ENCODE data around the gene DNAH6.

The DNAH6 gene

DNA sequence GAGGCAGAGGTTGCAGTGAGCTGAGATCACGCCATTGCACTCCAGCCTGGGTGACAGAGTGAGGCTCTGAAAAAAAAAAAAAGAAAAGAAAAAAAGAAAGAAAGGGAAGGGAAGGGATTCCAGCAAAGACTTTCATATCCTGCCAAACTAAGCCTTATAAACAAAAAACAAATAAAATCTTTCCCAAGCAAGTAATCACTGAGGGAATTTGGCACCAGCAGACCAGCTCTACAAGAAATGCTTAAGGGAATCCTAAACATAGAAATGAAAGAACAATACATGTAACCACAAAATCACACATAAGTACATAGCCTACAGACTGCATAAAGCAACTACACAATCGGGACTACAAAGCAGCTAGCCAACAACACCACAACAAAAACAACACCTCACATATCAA lies 285.5 kb downstream of the DNAH6 start:
- DNase-seq (ENCODE audit: low read depth), result no peak

DNA sequence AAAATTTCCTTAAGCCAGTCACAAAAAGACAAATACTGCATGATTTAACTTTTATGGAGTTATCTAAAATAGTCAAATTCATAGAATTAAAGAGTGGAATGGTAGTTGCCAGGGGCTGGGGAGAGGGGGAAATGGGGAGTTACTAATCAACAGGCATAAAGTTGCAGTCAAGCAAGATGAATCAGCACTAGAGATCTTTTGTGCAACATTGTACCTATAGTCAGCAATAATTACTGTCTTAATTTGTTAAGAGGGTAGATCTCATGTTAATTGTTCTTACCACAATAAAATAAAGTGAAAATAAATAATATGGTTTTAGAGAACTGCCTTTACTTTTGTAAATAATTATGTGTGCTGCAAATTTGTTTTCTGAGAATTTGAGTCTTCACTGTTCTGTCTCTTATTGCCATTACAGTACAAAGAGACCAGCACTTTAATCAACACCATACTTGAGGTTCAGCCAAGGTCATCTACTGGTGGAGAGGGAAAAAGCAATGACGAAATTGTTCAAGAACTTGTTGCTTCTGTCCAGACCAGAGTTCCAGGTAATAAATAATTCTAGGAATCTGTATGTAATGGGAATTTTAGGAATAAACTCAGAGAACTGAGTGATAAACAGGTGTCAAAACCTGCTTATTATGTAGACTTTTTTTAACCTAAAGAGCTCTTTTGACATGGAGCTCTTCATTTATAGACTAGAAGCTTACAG lies 289.1 kb downstream of the DNAH6 start:
- DNase-seq (ENCODE audit: low read depth), result no peak

DNA sequence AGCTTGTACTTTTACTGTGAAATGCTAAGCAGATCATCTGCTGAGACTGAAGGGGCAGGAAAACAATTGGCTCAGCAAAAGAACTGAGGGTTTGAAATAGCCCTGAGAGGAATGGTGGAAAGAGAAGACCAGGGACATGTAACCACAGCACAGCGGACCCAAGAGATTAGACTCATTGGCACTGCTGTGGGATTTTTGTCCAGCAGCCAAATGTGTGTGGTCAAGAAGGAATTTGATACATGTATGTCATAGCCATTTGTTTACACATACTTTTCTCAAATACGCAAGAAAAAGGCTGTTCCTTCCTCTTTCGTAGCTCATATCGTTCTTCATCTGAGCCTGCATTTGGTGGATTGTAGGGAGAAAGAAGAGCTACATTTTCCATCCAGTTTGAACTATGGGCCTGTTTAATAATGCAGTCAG lies 290.8 kb downstream of the DNAH6 start:
- DNase-seq (ENCODE audit: low read depth), result no peak

DNA sequence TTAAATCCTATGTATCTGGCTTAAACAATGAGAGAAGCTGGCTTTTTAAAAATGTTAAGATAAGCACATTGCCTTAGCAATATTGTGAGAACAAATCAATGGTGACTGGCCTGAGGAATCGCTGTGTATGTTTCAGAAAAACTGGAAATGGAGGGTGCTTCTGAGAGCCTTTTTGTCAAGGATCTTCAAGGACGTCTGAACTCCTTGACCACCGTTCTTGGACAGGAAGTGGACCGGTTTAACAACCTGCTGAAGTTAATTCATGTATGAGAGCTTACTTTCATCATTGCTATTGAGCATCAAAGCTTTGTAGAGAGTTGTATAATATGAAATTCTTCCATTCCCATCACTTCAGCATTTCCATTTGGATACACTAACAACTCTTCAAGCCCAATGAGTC lies 292.0 kb downstream of the DNAH6 start:
- no peak for DNase-seq (ENCODE audit: low read depth)

DNA sequence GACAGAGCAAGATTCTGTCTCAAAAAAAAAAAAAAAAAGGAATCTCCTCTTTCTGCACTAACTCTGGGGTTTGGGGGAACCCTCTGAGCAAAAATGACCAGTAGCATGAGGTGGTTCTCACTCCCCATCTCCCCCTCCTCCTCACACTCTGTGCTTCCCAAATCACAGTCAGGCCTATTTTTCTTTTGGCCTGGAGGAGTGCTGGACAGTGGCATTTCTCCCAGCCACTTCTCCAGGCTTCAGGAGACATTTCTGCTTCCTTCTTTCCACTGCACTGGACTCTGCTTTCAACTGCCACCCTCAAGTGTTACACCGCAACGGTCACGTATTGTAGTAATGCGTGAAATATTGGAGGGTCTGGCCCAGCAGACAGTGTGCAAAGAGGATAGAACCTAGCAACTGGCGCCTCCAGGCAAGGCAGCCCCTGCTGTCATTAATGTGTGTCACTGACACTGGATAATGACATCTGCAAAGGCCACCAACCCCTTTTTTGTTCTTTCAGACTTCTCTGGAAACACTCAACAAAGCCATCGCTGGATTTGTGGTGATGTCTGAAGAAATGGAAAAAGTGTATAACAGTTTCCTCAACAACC lies 295.6 kb downstream of the DNAH6 start:
- DNase-seq (ENCODE audit: low read depth), result no peak

DNA sequence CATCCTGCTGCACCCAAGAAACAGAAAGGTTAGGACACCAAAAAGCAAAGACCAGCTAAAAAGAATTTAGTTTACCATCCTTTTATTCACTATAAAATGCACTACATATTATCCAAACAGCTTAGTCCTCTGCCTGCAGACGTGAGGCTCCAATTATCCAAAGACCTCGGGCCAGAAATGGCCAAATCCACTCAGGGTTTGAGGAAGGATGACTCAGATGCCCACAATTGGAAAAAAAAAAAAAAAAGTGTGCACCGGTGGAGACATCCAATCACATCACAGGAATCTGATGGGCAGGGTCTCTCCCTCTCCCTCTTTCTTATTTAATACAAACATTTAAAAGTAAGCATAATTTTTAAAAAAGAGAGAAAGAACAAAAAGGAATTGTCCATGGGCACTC lies 298.8 kb downstream of the DNAH6 start:
- no peak for DNase-seq (ENCODE audit: low read depth)

DNA sequence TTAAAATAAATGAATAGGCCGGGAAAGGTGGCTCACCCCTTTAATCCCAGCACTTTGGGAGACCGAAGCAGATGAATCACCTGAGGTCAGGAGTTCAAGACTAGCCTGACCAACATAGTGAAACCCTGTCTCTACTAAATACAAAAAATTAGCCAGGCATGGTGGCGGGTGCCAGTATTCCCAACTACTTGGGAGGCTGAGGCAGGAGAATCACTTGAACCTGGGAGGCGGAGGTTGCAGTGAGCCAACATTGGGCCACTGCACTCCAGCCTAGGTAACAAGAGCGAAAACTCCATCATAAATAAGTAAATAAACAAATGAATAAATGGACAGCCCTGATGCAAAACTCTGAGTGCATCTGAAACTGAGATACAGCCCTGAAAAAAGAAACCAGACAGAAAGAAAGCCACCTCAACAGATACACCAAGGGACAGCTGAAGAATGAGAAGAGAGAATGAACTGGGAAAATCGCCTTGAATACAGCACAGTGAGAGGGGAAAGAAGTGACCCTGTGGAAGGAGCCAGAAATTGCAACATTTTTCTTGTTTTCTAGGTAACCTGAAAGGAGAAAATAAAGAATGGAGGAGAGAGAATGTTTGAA lies 300.2 kb downstream of the DNAH6 start:
- DNase-seq (ENCODE audit: low read depth), result no peak

DNA sequence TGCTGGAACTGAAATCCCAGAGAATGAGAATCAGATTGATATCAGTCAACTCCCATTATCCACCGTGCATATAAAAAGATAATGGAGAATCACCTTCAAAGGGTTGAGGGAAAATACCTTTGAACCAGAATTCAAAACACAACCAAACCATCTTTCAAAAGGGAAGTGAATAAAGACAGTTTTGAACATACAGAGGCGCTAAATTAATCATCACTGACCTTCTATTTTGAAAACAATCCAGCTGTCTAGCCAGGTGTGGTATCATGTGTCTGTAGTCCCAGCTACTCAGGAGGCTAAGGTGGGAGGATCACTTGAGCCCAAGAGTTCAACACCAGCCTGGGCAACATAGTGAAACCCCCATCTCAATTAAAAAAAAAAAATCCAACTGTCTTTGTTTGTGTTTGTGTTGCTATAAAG lies 300.9 kb downstream of the DNAH6 start:
- DNase-seq (ENCODE audit: low read depth), result no peak

DNA sequence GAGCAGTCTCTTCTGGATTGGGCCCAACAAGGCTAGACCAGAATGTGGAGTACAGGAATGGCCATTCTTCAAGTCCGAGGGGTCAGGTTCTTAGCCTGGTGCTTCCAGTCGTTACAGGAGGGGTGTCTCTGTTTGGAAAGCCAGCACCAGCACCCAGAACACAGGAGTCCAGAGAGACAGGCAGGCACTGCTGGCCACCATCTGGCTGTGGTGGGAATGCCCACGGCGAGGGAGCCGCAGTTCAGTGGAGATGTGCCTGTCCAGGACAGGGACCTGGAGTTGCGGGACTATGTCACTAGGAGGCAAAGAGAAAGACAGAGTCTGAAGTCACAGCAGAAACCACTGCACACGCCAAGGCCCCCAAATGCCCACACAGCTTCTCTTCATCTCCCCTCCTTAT lies 305.5 kb downstream of the DNAH6 start:
- DNase-seq (ENCODE audit: low read depth), result no peak

DNA sequence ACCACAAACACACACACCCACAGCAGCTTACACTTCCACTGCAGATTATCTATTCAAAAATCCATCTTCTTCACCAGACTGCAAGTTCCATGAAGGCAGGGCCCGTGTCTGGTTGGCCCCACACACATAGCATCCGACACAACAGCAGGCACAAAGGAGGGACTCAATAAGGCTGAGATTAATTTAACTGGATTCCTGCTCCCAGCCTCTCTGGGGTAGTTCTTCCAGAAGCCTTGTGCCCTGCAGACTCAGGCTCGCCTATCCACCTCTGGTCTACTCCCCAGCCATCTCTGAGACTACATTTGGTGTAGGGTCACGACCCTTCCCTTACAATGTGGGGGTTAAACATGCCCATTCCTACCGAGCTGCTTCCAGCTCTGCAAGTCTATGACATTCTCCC lies 306.9 kb downstream of the DNAH6 start:
- no peak for DNase-seq (ENCODE audit: low read depth)

DNA sequence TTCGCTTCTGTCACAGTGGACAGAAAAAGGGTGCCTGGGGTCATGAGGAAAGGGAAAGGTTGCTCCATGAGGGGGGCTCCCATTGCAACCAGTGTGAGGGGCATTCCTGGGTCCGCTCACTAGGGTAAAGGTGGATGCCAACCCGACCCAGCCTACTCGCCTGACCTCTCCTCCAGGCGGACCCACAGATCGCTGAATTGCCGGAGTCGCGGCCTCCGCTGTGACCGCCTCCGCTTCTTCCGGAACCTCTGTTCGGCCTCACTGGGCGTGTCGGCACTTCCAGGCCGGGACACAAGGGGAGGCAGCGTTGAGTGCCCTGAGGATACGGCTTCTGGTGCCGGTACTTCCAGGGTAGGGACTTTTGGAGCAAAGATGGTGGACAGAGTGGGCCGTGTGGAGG lies 307.5 kb downstream of the DNAH6 start:
- no peak for DNase-seq (ENCODE audit: low read depth)

DNA sequence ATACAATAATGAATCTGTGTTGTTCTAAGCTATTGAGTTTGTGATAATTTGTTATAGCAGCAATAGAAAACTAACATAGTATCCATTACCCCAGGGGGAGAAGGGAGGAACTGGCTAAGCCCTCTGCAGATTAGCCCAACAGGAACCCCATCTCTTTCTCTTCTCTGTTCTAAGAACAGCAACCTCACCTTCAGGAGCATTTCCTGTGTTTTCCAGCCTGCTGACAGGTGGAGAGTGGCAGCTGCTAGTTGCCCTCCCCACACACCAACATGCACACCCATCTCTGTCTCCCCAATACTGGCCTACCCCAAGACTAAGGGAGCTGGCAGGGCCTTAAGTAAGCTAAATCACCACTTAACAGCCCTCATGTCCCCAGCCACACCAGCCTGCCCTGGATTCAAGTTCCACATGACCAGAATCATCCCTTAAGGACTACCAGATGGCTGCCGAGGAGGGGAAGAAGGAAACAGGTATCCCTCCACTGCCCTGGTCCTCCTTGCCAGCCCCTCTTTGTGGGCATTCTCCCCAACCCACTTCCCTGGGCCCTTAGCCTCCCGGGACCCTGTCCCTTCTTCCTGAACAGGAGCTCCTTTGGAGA lies 311.8 kb downstream of the DNAH6 start:
- no peak for DNase-seq (ENCODE audit: low read depth)

DNA sequence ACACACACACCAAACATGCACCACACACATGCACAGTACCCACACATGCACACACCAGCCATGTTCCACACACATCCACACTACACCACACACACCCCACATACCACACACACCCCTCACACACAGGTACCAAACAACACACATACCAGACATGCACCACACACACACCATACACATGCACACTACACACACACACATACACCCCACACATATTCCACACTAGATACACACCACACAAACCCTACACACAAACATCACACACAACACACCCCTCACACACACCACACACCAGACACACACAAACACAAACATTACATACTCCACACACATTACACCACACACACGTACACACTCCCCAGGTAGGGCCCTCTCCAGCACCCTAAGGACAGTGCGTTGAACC lies 313.4 kb downstream of the DNAH6 start:
- DNase-seq (ENCODE audit: low read depth), result no peak

DNA sequence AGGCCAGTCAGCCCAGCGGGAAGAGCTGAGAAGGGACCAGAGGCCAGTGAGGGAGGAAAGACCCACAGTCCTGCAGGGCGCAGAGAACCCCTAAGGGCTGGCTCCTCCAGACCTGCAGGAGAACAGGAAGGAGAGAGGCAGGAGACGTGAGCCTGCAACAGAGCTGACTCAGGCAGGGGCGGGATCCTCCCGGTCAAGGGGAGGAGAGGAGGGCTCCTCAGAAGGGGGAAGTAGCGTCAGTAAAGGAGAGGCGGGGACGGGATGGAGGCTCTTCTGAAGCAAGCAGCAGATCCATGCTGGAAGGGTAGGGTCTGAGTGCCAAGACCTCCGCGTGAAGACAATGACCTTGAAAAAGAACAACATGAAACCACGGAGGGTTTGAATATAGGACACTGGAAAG lies 313.8 kb downstream of the DNAH6 start:
- no peak for DNase-seq (ENCODE audit: low read depth)

DNA sequence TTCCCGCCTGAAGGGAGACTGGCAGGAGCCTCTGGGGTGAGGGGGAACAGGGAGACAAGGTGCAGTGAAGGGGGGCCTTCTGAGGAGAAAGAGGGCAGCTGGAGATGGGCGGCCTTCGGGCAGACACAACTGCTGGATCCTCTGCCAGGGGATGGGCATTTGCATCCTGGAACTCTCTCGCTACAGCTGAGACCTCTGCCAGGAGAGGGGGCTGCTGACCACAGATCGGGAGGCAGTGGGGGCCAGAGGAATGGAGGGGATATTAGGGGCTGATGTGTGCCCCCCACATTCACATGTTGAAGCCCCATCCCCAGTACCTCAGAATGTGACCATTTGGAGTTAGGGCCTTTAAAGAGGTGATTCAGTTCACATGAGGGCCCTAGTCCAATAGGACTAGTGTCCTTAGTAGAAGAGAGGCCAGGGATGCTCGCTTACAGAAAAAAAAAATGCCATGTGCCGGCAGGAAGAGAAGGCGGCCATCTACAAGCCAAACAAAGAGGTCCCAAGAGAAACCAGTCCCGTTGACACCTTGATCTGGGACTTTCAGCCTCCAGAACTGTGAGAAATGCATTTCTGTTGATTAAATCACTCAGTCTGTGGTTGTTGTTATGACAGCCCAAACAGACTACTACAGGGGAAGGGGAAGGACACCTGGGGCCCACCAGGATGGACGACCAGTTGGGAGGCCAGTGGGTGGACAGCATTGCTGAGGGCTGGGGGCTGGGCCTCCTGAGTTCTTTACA lies 314.6 kb downstream of the DNAH6 start:
- DNase-seq (ENCODE audit: low read depth), result no peak

DNA sequence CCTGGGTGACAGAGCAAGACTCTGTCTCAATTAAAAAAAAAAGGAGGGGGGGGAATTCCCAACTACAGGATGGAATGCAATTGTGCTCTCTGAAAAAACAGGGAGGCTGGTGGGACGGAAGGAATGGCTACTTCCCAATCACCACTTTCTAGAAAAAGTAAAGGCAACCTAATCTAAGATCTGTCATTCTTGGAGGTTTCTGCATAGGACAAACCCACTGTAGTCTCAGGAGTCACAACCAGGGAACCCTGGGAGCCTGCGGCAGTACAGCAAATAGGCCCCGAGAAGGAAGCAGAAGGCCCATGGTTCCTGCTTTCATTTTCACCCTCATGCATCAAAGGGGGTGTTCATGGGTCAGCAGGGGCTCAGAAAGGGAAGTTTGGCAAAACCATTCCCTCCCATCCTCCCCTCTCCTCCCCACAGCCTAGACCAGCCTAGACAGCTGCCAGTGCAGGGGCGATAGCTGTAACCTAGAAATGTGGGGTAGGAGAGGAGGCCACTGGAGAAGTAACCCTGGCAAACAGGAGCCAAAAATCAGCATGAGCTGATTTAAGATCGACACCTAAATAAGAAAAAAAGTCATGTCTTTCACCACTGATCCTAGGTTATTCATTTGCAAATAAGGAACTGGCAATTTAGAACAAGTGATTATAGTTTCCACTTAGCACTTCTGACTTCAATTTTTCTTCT lies 316.6 kb downstream of the DNAH6 start:
- DNase-seq (ENCODE audit: low read depth), result no peak

DNA sequence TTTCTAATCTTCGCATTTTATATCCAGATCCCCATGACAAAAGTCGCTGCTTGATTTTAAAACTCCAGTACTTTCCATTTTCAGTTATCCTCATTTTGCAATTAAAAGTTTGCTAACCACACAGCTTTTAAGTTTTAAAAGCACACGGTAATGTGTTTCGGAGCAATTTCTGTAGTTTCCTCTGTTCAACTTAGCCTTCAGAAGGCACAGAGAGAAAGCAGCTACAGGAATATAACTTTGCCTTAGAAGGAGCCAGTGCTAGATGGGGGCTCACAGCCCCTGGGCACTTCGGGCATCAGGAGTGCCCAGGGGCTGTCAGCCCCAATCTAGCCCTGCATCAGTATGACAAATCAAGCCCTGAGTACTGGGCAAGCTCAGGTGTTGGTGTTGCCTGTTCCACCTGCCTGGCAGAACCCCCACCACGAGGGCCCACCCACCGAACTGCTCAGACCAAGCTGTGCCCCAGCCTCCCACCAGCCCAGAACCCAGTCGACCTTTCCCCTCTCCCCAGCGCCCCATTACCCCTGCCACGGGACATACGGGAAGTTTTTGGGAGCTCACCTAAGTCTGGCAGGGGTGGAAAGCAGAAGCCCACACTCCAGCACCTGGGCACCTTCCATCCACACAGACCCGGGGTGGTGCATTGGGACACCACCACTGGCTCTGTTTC lies 317.3 kb downstream of the DNAH6 start:
- DNase-seq (ENCODE audit: low read depth), result no peak

DNA sequence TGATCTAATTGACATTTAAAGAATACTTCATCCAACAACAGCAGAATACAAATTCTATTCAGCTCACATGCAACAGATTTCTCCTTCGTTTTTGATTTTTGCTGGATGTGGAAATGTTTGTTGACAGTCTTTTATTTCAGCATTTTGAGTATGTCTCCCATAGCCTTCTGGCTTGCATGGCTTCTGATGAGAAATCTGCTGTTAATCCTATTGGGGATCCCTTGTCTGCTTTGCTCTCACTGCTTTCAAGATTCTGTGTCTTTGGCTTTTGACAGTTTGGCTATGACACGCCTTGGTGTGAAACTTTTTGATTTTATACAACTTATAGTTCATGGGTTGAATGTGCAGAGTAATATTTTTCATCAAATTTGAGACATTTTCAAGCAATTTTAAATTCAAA lies 319.9 kb downstream of the DNAH6 start:
- no peak for DNase-seq (ENCODE audit: low read depth)

DNA sequence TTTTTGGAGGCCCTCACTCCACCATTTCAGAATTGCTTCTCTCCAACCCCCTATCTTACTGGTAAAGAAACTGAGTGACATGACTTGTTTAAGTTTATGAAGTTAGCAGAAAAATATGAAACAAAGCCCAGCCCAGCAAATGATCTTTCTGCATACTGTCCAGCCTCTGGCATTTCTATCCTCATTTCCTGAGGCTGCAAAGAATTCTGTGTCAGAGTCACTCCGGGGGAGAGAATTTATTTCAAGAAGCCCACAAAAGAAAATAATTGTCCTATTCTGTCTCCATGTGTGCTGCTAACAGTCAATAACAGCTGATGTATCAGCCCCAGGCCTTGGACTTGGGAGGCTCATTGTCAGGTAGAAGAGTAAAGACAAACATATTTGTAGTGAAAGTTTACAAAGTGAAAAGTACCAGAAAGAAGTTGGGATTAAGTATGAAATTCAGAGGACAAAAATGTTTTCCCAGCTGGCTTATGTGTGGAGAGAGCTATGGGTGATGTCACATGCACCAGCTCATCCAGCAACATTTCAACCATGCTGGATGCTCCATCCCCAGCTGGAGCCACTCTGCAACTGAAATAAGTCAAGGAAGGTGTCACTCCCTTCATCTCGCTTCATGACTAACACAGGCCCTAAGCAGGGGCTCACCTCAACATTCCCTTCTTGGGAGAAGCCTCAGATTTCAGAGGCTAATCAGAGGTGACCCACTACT lies 322.3 kb downstream of the DNAH6 start:
- DNase-seq (ENCODE audit: low read depth), result no peak

DNA sequence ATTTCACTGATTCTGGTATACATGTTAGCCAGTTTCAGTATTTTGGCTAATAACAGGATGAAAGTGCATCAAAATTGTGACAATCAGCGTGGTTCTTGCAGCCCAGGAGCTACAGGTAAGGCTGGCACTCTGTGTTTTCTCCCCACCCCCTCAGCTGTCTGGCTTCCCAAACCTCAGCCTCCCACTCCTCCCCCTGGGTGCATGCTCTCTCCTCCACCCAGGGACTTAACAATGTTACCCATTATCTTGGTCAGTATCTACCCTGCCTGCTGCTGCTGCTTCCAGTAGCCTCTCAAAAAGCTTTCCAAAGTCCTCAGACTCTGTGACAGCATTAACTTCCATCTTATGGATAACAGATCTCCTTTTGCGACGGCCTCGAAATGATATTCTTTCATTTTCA lies 323.6 kb downstream of the DNAH6 start:
- DNase-seq (ENCODE audit: low read depth), result no peak

DNA sequence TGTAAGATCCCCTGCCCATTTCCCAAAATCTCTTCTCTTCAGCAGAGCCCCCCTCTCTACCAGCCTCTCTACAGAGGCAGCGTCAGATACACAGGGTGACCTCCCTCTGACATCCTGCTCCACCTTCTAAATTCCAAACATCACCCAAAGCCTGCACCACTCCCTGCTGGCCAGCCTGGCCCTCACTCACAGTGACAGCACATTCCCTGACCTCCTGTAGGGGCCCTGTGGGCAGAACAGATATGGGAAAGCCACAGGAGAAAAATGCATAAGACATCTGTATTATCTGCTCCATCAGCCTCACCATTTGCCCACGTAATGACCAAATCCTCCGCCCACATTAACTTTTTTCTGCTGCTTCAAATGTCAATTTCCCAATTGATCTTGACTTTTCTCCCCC lies 324.0 kb downstream of the DNAH6 start:
- no peak for DNase-seq (ENCODE audit: low read depth)

Data from activated T-helper 9 cell treated with anti-CD3 and anti-CD28 coated beads, Interleukin-2, amount 50 U/mL, for 16 hours (primary cell).